Right atrium auricular region (tissue), 2 donors: ENCODE data around the gene CS. TPM values are rescaled to one million over a fixed set of nuclear protein-coding genes. Genes with fewer than 3 reads are reported as not detected.

Source experiments
- DNase-seq: peaks from one replicate; pipeline ENCODE4 v3.0.0-alpha.2; 2019; ENCODE audit warnings: low spot score
- H3K27ac ChIP-seq, 2 donors: fragments of 200-600 bp; sonication (generic); 1 replicate in 1 of 2; 2 replicates in 1 of 2; pipeline ENCODE4 v1.5.1; 2016 to 2019
- H3K27me3 ChIP-seq, 2 donors: fragments of 200-600 bp; sonication (generic); one replicate each; pipeline versions ENCODE4 v1.5.1 to v1.6.0; 2017 to 2019
- H3K36me3 ChIP-seq: fragments of 200-600 bp; sonication (generic); one replicate; pipeline ENCODE4 v1.5.1; 2016
- H3K4me1 ChIP-seq, 2 donors: fragments of 200-600 bp; sonication (generic); one replicate each; pipeline versions ENCODE4 v1.5.1 to v1.6.0; 2017 to 2019
- H3K4me3 ChIP-seq, 2 donors: fragments of 200-600 bp; sonication (generic); 1 replicate in 1 of 2; 2 replicates in 1 of 2; pipeline ENCODE4 v1.5.1; 2017 to 2019; ENCODE audit warnings: mild to moderate bottlenecking in 1 of 2, moderate library complexity in 1 of 2
- H3K9me3 ChIP-seq, 2 donors: fragments of 200-600 bp; sonication (generic); one replicate each; pipeline ENCODE4 v1.5.1; 2019
- total RNA-seq, 2 donors: library from RNA; depleted of rRNA; stranded (reverse); fragments of >200 nt; gene quantifications; one replicate each; pipeline ENCODE4 v1.1.0, GENCODE V29; 2016
- TF ChIP-seq, protein P1 (sequence below), 2 donors: fragments of 200-600 bp; sonication (generic); IDR thresholded peaks; one replicate each; pipeline ENCODE4 v1.5.1; 2019; ENCODE audit warnings: antibody characterized with exemption in 2 of 2

The CS gene
- total RNA-seq, 2 donors from 2014 or later = 236 to 513 TPM

DNA sequence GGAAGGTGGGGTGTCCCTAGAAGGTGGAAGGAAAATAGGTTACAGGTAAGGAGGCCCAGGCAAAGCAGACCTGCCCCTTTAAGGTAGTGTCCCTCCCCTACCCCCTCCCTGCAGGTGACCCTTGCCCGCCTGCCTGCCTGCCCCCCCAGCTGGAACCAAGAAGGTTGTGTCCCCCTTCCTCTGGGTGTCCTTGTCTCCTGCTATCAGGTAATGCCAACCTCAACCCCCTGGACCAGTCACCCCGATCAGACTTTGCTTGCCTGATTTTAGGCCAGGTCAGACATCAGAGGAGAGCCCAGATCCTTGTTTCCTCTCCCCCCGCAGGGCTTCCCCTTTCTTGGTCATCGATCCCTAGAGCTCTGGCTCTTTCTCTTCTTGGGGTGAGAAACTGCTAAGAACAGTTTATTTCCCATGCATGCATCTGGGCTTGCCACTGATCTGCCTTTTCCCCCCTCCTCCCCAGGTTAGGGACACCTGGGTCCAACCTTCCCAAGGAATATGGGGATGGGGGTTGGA lies 70.2 kb downstream of the CS start, which contains the start of gene SLC39A5:
Gene SLC39A5 (plus strand): TSS at position 136 of the 516 bp plus-strand sequence. CDS start 1,224 bp downstream, outside the sequence.
- DNase-seq = no peak
- no peaks in the 10 kb centered on the region for H3K27me3 ChIP-seq
- peaks cover 0 to 5% of the 10 kb centered on the region in 2 donors for H3K4me1 ChIP-seq
- peaks cover 9% of the 10 kb centered on the region for H3K36me3 ChIP-seq
- no peaks in the 10 kb centered on the region for H3K9me3 ChIP-seq
- no peak within 1 kb of the TSS for H3K27ac ChIP-seq
- TF ChIP-seq, protein P1, sequence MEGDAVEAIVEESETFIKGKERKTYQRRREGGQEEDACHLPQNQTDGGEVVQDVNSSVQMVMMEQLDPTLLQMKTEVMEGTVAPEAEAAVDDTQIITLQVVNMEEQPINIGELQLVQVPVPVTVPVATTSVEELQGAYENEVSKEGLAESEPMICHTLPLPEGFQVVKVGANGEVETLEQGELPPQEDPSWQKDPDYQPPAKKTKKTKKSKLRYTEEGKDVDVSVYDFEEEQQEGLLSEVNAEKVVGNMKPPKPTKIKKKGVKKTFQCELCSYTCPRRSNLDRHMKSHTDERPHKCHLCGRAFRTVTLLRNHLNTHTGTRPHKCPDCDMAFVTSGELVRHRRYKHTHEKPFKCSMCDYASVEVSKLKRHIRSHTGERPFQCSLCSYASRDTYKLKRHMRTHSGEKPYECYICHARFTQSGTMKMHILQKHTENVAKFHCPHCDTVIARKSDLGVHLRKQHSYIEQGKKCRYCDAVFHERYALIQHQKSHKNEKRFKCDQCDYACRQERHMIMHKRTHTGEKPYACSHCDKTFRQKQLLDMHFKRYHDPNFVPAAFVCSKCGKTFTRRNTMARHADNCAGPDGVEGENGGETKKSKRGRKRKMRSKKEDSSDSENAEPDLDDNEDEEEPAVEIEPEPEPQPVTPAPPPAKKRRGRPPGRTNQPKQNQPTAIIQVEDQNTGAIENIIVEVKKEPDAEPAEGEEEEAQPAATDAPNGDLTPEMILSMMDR (IDR thresholded peaks at IDR 0.05) = no peak
- H3K4me3 ChIP-seq = no peak within 1 kb of the TSS

DNA sequence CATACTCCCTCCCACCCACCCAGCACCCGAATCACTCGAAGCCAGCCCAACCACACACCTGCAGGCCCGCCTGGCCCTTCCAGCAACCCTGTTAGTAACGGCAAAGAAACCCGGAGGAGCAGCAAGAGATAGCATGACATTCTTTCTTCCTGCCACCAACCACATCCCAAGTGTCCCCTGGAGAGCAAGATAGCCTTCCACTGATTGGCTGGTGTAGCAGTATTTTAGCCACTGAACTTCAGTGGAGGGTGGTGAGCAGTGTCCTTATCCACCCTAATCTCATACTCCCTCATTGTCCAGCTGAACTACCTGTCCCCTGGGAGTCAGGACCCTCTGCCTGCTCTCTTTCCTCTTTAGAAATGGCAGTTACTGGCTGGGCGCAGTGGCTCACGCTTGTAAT lies 71.0 kb downstream of the CS start:
- H3K27me3 ChIP-seq = no peaks in the 10 kb centered on the region
- peaks cover 0 to 12% of the 10 kb centered on the region in 2 donors for H3K4me1 ChIP-seq
- DNase-seq = no peak
- peaks cover 9% of the 10 kb centered on the region for H3K36me3 ChIP-seq
- no peaks in the 10 kb centered on the region for H3K9me3 ChIP-seq
- no peak overlapping the region for H3K27ac ChIP-seq
- H3K4me3 ChIP-seq = no peak overlapping the region
- TF ChIP-seq, protein P1 (IDR thresholded peaks at IDR 0.05) = no peak

DNA sequence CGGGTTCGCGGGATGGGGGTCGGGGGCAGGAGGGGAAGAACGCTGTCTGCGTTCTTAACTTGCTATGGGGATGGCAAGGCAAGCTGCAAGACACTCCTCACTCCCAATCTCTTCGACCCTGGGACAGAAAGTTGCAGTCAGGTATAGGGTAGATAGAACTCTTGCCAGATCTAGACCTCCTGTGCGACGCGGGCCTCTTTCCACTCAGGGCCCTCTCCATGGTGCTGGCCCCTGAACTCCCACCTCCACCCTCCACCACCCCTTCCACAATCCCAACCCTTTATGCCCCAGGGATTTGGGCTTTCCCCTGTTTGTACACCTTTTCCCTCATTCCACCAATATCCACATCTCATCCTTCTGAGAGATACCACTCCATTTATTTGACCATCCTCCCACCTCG lies 75.2 kb downstream of the CS start:
- TF ChIP-seq, protein P1 (IDR thresholded peaks at IDR 0.05) = no peak
- H3K27me3 ChIP-seq = no peaks in the 10 kb centered on the region
- H3K4me3 ChIP-seq = peak overlapping the region; percentile 57 to 68
- peaks cover 9% of the 10 kb centered on the region for H3K36me3 ChIP-seq
- DNase-seq = no peak
- peaks cover 0 to 43% of the 10 kb centered on the region in 2 donors for H3K4me1 ChIP-seq
- H3K9me3 ChIP-seq = no peaks in the 10 kb centered on the region
- H3K27ac ChIP-seq = peak overlapping the region; percentile 80 to 98

DNA sequence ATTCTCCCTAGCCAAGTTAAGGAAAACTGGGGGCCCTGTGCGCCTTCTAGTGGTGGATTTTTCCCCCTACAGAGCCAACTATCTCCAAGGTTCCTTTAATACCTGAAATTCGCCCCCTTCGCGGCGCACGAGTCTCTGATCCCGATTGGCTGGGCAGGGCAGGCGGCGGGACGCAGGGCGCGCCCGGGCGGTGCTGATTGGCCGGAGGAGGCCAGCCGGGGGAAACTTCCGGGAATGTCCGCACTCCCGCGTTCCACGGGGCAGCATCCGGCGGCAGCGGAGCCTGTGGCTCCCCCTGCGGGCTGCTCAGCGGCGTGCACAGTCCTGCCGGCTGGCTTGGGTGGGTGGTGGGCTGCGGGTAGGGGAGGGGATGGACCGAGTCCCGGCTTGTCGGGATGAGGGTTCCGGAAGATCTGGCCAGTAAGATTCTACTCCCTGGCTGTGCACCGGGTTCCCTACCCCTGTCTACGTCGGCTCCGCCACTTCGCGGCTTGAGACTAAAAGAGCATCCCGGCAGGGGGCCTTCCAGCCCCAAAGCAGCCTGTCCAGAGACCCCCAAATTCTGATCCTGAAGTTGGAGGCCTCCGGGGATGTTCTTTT lies 75.9 kb downstream of the CS start, which contains the start of gene NABP2:
Gene NABP2 (plus strand): TSS at position 241 of the 600 bp plus-strand sequence. CDS start 515 bp downstream, outside the sequence.
- TF ChIP-seq, protein P1 (IDR thresholded peaks at IDR 0.05) = peak; percentile 88 to 94
- DNase-seq = peak; percentile 99
- Histone ChIP-seq H3K27ac (peak within 1 kb of the TSS; percentile 97 to 98), H3K4me1 (peaks cover 0 to 51% of the 10 kb centered on the region in 2 donors), H3K9me3 (no peaks in the 10 kb centered on the region), H3K36me3 (peaks cover 9% of the 10 kb centered on the region), H3K27me3 (no peaks in the 10 kb centered on the region), H3K4me3 (peak within 1 kb of the TSS; percentile 57 to 68)

DNA sequence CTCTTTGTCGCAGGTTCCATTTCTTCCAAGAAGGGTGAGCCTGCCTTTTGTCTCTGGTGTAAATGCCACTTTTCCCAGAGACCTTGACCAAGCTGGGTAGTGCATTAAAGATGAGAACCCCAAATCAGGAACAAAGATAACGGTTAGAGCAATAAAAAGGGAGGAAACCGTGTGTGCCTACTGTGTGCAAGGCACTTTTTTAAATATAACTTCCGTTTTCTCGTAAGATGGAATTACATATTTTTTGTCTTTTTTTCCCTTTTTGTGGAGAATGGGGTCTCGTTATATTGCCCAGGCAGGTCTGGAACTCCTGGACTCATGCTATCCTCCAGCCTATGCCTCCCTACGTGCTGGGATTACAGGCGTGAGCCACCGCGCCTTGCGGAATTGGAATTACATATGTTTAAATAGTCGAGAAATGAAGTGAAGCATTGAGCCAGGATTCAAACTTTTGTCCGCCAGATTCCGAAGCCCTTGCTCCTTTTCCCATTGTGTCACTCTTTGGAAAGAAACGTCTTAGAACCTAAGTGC lies 76.5 kb downstream of the CS start:
- Histone ChIP-seq H3K27me3 (no peaks in the 10 kb centered on the region), H3K36me3 (peaks cover 7% of the 10 kb centered on the region), H3K4me1 (peaks cover 0 to 52% of the 10 kb centered on the region in 2 donors), H3K27ac (peak overlapping the region; percentile 80 to 98), H3K4me3 (peak overlapping the region; percentile 11 to 68), H3K9me3 (no peaks in the 10 kb centered on the region)
- TF ChIP-seq, protein P1 (IDR thresholded peaks at IDR 0.05) = no peak
- DNase-seq = no peak
